DMS53 treated with DMSO at 0.1 percent for 48 hours (cell line): ENCODE results near the gene MRPS35.
"Not testable (repeated sequence)": the region's sequence is repeated elsewhere in the genome, so short reads cannot be mapped to it uniquely, and the experiment has no call there.

ENCODE experiments used
- DNase-seq: peaks from one replicate; lab custom pipeline; 2025; ENCODE audit not compliant: unreplicated experiment; lab: John Stamatoyannopoulos, UW

MRPS35 gene

GRCh38 chr12:27707216-27707615 is 3.4 kb upstream of the MRPS35 start:
- no peak for DNase-seq

GRCh38 chr12:27709212-27709931 is 1.3 kb upstream of the MRPS35 start:
- DNase-seq = no peak

GRCh38 chr12:27709932-27710591 is 570 bp upstream of the MRPS35 start:
- DNase-seq = peak; percentile 85

GRCh38 chr12:27711317-27711682 is 668 bp downstream of the MRPS35 start:
- peak; percentile 38 for DNase-seq

GRCh38 chr12:27711967-27712366 is 1.3 kb downstream of the MRPS35 start:
- DNase-seq = no peak

GRCh38 chr12:27723212-27723611 is 12.6 kb downstream of the MRPS35 start:
- no peak for DNase-seq

GRCh38 chr12:27730097-27730588 is 19.5 kb downstream of the MRPS35 start:
- no peak for DNase-seq

- peak; percentile 18 for DNase-seq
Observed at GRCh38 chr12:27732281-27732680, 21.6 kb downstream of the MRPS35 start.

GRCh38 chr12:27733052-27733656 is 22.5 kb downstream of the MRPS35 start:
- peak; percentile 85 for DNase-seq

- no peak for DNase-seq
Observed at GRCh38 chr12:27733791-27734190, 23.2 kb downstream of the MRPS35 start.

GRCh38 chr12:27734321-27734720 is 23.7 kb downstream of the MRPS35 start:
- not testable (repeated sequence) for DNase-seq

GRCh38 chr12:27743601-27744000 is 33.0 kb downstream of the MRPS35 start:
- DNase-seq = no peak

- DNase-seq = not testable (repeated sequence)
Observed at GRCh38 chr12:27745734-27746133, 35.1 kb downstream of the MRPS35 start.

- peak; percentile 66 for DNase-seq
Observed at GRCh38 chr12:27747111-27747820, 36.6 kb downstream of the MRPS35 start.

GRCh38 chr12:27751386-27752047 is 40.9 kb downstream of the MRPS35 start:
- DNase-seq = peak; percentile 99

GRCh38 chr12:27754795-27755194 is 44.2 kb downstream of the MRPS35 start:
- peak; percentile 91 for DNase-seq

GRCh38 chr12:27756670-27757195 is 46.1 kb downstream of the MRPS35 start:
- no peak for DNase-seq

- no peak for DNase-seq
Observed at GRCh38 chr12:27762757-27763156, 52.1 kb downstream of the MRPS35 start.

GRCh38 chr12:27766587-27766986 is 56.0 kb downstream of the MRPS35 start:
- DNase-seq = no peak

- DNase-seq = no peak
Observed at GRCh38 chr12:27769142-27769673, 58.6 kb downstream of the MRPS35 start.
